Measurements from ENCODE around the gene TPSB2. TPM values are rescaled to one million over a fixed set of nuclear protein-coding genes. Genes with fewer than 3 reads are reported as not detected.
"Not testable (repeated sequence)": the region's sequence is repeated elsewhere in the genome, so short reads cannot be mapped to it uniquely, and the experiment has no call there.

Gene TPSB2
- total RNA-seq, 1 donor from 2014 or later = not detected

GRCh38 chr16:1237990-1238389, 8.0 kb upstream of the TPSB2 start:
- TF ChIP-seq CTCF (IDR thresholded peaks at IDR 0.05) = no peak
- ChIA-PET POLR2A (no interaction called here), CTCF (no interaction called here)
- Mint-ChIP-seq H3K27ac (no peak overlapping the region), H3K9me3 (no peaks in the 10 kb centered on the region), H3K36me3 (ENCODE audit: low read depth) (no peaks in the 10 kb centered on the region), H3K4me3 (no peak overlapping the region), H3K27me3 (no peaks in the 10 kb centered on the region), H3K4me1 (no peaks in the 10 kb centered on the region)
- intact Hi-C loops (cut with micrococcal nuclease) = no loop called here
- DNase-seq = no peak
- ATAC-seq (ENCODE audit: low read depth) = no peak

GRCh38 chr16:1236659-1237058, 6.7 kb upstream of the TPSB2 start:
- H3K27me3 Mint-ChIP-seq; H3K4me3 Mint-ChIP-seq; H3K9me3 Mint-ChIP-seq; intact Hi-C loops (cut with micrococcal nuclease); CTCF ChIA-PET; POLR2A ChIA-PET; DNase-seq; H3K4me1 Mint-ChIP-seq; H3K36me3 Mint-ChIP-seq (ENCODE audit: low read depth); H3K27ac Mint-ChIP-seq: not testable (repeated sequence)
- ATAC-seq (ENCODE audit: low read depth) = peak; percentile 95

- H3K4me3 Mint-ChIP-seq; H3K27me3 Mint-ChIP-seq; H3K9me3 Mint-ChIP-seq; H3K4me1 Mint-ChIP-seq; DNase-seq; H3K27ac Mint-ChIP-seq; CTCF ChIA-PET; intact Hi-C loops (cut with micrococcal nuclease); POLR2A ChIA-PET; ATAC-seq (ENCODE audit: low read depth); H3K36me3 Mint-ChIP-seq (ENCODE audit: low read depth): not testable (repeated sequence)
Measured at GRCh38 chr16:1232049-1232748, 2.2 kb upstream of the TPSB2 start.

- ATAC-seq (ENCODE audit: low read depth); H3K27ac Mint-ChIP-seq; H3K4me3 Mint-ChIP-seq; H3K36me3 Mint-ChIP-seq (ENCODE audit: low read depth); DNase-seq; intact Hi-C loops (cut with micrococcal nuclease); H3K27me3 Mint-ChIP-seq; H3K9me3 Mint-ChIP-seq; POLR2A ChIA-PET; CTCF ChIA-PET; H3K4me1 Mint-ChIP-seq: not testable (repeated sequence)
Measured at GRCh38 chr16:1231301-1231700, 1.3 kb upstream of the TPSB2 start.

- ATAC-seq (ENCODE audit: low read depth); intact Hi-C loops (cut with micrococcal nuclease); H3K27ac Mint-ChIP-seq; H3K27me3 Mint-ChIP-seq; H3K36me3 Mint-ChIP-seq (ENCODE audit: low read depth); H3K9me3 Mint-ChIP-seq; H3K4me3 Mint-ChIP-seq; CTCF ChIA-PET; H3K4me1 Mint-ChIP-seq; DNase-seq; POLR2A ChIA-PET: not testable (repeated sequence)
Measured at GRCh38 chr16:1230471-1231212, 658 bp upstream of the TPSB2 start.

GRCh38 chr16:1229476-1229875, 508 bp downstream of the TPSB2 start:
- H3K27ac Mint-ChIP-seq; intact Hi-C loops (cut with micrococcal nuclease): not testable (repeated sequence)

GRCh38 chr16:1228227-1228626, 1.8 kb downstream of the TPSB2 start:
- H3K36me3 Mint-ChIP-seq (ENCODE audit: low read depth); POLR2A ChIA-PET; DNase-seq; ATAC-seq (ENCODE audit: low read depth); intact Hi-C loops (cut with micrococcal nuclease); H3K27ac Mint-ChIP-seq; H3K4me1 Mint-ChIP-seq; CTCF ChIA-PET; H3K4me3 Mint-ChIP-seq; H3K9me3 Mint-ChIP-seq; H3K27me3 Mint-ChIP-seq: not testable (repeated sequence)

More at GRCh38 chr16:1229476-1229875, 508 bp downstream of the TPSB2 start:
- H3K9me3 Mint-ChIP-seq; DNase-seq; H3K4me3 Mint-ChIP-seq; H3K36me3 Mint-ChIP-seq (ENCODE audit: low read depth); H3K4me1 Mint-ChIP-seq; CTCF ChIA-PET; POLR2A ChIA-PET; H3K27me3 Mint-ChIP-seq; ATAC-seq (ENCODE audit: low read depth): not testable (repeated sequence)

GRCh38 chr16:1226692-1227091, 3.3 kb downstream of the TPSB2 start:
- H3K4me3 Mint-ChIP-seq; DNase-seq; H3K27me3 Mint-ChIP-seq; H3K4me1 Mint-ChIP-seq; ATAC-seq (ENCODE audit: low read depth); H3K36me3 Mint-ChIP-seq (ENCODE audit: low read depth); POLR2A ChIA-PET; H3K9me3 Mint-ChIP-seq; CTCF ChIA-PET; intact Hi-C loops (cut with micrococcal nuclease); H3K27ac Mint-ChIP-seq: not testable (repeated sequence)

- H3K9me3 Mint-ChIP-seq; H3K27ac Mint-ChIP-seq; H3K4me1 Mint-ChIP-seq; H3K27me3 Mint-ChIP-seq; H3K36me3 Mint-ChIP-seq (ENCODE audit: low read depth); H3K4me3 Mint-ChIP-seq; ATAC-seq (ENCODE audit: low read depth); POLR2A ChIA-PET; CTCF ChIA-PET; intact Hi-C loops (cut with micrococcal nuclease); DNase-seq: not testable (repeated sequence)
Measured at GRCh38 chr16:1225728-1226311, 4.2 kb downstream of the TPSB2 start.

Data from activated B cell treated with CpG ODN at 0.5 μM for 24 hours (primary cell).